ENCODE data around the gene ATAD1.
"Not testable (repeated sequence)": the region's sequence is repeated elsewhere in the genome, so short reads cannot be mapped to it uniquely, and the experiment has no call there.

The ATAD1 gene

GRCh38 chr10:87838650-87839049, 20.6 kb upstream of the ATAD1 start:
- no peak for DNase-seq
- TF ChIP-seq POLR2A (IDR thresholded peaks at IDR 0.05; ENCODE audit: low read length): no peak
- no peak for TF ChIP-seq GATA1 (IDR thresholded peaks at IDR 0.05; ENCODE audit: low read depth, low read length)

- no peak for TF ChIP-seq POLR2A (IDR thresholded peaks at IDR 0.05; ENCODE audit: low read length)
- no peak for TF ChIP-seq GATA1 (IDR thresholded peaks at IDR 0.05; ENCODE audit: low read depth, low read length)
- DNase-seq: no peak
Observed at GRCh38 chr10:87837445-87837844, 19.4 kb upstream of the ATAD1 start.

GRCh38 chr10:87836098-87836497, 18.1 kb upstream of the ATAD1 start:
- TF ChIP-seq POLR2A (IDR thresholded peaks at IDR 0.05; ENCODE audit: low read length) (no peak), GATA1 (IDR thresholded peaks at IDR 0.05; ENCODE audit: low read depth, low read length) (no peak)
- no peak for DNase-seq

GRCh38 chr10:87829986-87830729, 12.1 kb upstream of the ATAD1 start:
- TF ChIP-seq POLR2A (IDR thresholded peaks at IDR 0.05; ENCODE audit: low read length) (no peak), GATA1 (IDR thresholded peaks at IDR 0.05; ENCODE audit: low read depth, low read length) (no peak)
- no peak for DNase-seq

- DNase-seq: not testable (repeated sequence)
Observed at GRCh38 chr10:87829051-87829450, 11.0 kb upstream of the ATAD1 start.

GRCh38 chr10:87827681-87828080, 9.7 kb upstream of the ATAD1 start:
- DNase-seq: no peak
- TF ChIP-seq POLR2A (IDR thresholded peaks at IDR 0.05; ENCODE audit: low read length) (no peak), GATA1 (IDR thresholded peaks at IDR 0.05; ENCODE audit: low read depth, low read length) (no peak)

GRCh38 chr10:87826653-87827052, 8.6 kb upstream of the ATAD1 start:
- TF ChIP-seq GATA1 (IDR thresholded peaks at IDR 0.05; ENCODE audit: low read depth, low read length) (no peak), POLR2A (IDR thresholded peaks at IDR 0.05; ENCODE audit: low read length) (no peak)
- DNase-seq: no peak

GRCh38 chr10:87819289-87819585, 1.2 kb upstream of the ATAD1 start:
- no peak for DNase-seq
- TF ChIP-seq GATA1 (IDR thresholded peaks at IDR 0.05; ENCODE audit: low read depth, low read length) (no peak), POLR2A (IDR thresholded peaks at IDR 0.05; ENCODE audit: low read length) (no peak)

GRCh38 chr10:87818505-87819288, 671 bp upstream of the ATAD1 start:
- DNase-seq: peak in 1 of 2 experiments; percentile 22
- TF ChIP-seq POLR2A (IDR thresholded peaks at IDR 0.05; ENCODE audit: low read length): no peak
- TF ChIP-seq GATA1 (IDR thresholded peaks at IDR 0.05; ENCODE audit: low read depth, low read length): no peak

GRCh38 chr10:87816898-87817608, 973 bp downstream of the ATAD1 start:
- TF ChIP-seq POLR2A (IDR thresholded peaks at IDR 0.05; ENCODE audit: low read length) (no peak), GATA1 (IDR thresholded peaks at IDR 0.05; ENCODE audit: low read depth, low read length) (no peak)
- peak; percentile 50 to 63 for DNase-seq

- peak in 1 of 2 experiments; percentile 17 for DNase-seq
- TF ChIP-seq POLR2A (IDR thresholded peaks at IDR 0.05; ENCODE audit: low read length): no peak
- TF ChIP-seq GATA1 (IDR thresholded peaks at IDR 0.05; ENCODE audit: low read depth, low read length): no peak
Observed at GRCh38 chr10:87816163-87816897, 1.7 kb downstream of the ATAD1 start.

GRCh38 chr10:87804939-87805569, 13.0 kb downstream of the ATAD1 start:
- DNase-seq: no peak
- no peak for TF ChIP-seq POLR2A (IDR thresholded peaks at IDR 0.05; ENCODE audit: low read length)
- no peak for TF ChIP-seq GATA1 (IDR thresholded peaks at IDR 0.05; ENCODE audit: low read depth, low read length)

GRCh38 chr10:87803831-87804230, 14.2 kb downstream of the ATAD1 start:
- TF ChIP-seq GATA1 (IDR thresholded peaks at IDR 0.05; ENCODE audit: low read depth, low read length) (no peak), POLR2A (IDR thresholded peaks at IDR 0.05; ENCODE audit: low read length) (no peak)
- DNase-seq: no peak
